GM12875 (cell line): ENCODE data around the gene FAF1.

Experiments used
- H3K4me3 ChIP-seq: one replicate; pipeline ENCODE4 v1.5.1; 2011; ENCODE audit warnings: low read depth, low read length, control low read depth
- CTCF ChIP-seq: IDR thresholded peaks from 2 replicates; pipeline ENCODE4 v1.5.1; 2011; ENCODE audit warnings: low read depth, mild to moderate bottlenecking, control low read depth, inconsistent platforms, low read length, moderate library complexity, borderline replicate concordance; ENCODE audit not compliant: insufficient read depth

FAF1 gene

GRCh38 chr1:50421366-50421748 lies 538.7 kb downstream of the FAF1 start:
- no peak for TF ChIP-seq CTCF
- H3K4me3 ChIP-seq = no peak overlapping the region

GRCh38 chr1:50420689-50421365 lies 539.2 kb downstream of the FAF1 start:
- no peak overlapping the region for H3K4me3 ChIP-seq
- no peak for TF ChIP-seq CTCF

- H3K4me3 ChIP-seq = no peak overlapping the region
- no peak for TF ChIP-seq CTCF
These were observed 540.0 kb downstream of the FAF1 start for GRCh38 chr1:50419907-50420677.

- TF ChIP-seq CTCF = no peak
- no peak overlapping the region for H3K4me3 ChIP-seq
These were observed 540.7 kb downstream of the FAF1 start for GRCh38 chr1:50419192-50419906.

- no peak overlapping the region for H3K4me3 ChIP-seq
- TF ChIP-seq CTCF = no peak
These were observed 541.4 kb downstream of the FAF1 start for GRCh38 chr1:50418600-50419109.

- TF ChIP-seq CTCF = no peak
- no peak overlapping the region for H3K4me3 ChIP-seq
These were observed 542.0 kb downstream of the FAF1 start for GRCh38 chr1:50417946-50418599.
